ENCODE data around the gene RNF126. TPM values are rescaled to one million over a fixed set of nuclear protein-coding genes. Genes with fewer than 3 reads are reported as not detected.

Gene RNF126
- total RNA-seq, 4 donors from 2014 or later = 40.1 to 87.7 (median 47.7) TPM

DNA sequence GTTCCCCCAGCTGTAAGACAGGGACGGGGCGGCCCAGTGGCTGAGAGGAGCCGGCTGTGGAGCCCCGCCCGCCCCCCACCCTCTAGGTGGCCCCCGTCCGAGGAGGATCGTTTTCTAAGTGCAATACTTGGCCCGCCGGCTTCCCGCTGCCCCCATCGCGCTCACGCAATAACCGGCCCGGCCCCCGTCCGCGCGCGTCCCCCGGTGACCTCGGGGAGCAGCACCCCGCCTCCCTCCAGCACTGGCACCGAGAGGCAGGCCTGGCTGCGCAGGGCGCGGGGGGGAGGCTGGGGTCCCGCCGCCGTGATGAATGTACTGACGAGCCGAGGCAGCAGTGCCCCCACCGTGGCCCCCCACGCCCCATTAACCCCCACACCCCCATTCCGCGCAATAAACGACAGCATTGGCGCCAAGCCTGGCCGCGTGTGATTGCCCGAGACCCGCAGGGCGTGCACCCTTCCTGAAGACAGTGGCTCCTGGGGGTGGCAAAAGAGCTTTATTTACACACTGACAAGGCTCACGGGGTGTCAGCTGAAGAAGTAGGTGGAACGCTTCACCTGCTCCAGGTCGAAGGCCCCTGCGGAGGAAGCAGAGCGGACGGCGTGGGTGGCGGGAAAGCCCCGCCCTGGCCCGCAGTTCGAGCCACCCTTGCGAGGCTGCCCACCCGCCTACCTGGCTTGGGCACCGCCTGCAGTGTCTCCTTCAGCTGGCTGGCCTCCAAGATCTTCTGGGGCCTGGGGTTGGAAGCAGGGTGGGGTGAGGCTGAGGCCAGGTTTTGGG is 46.1 kb downstream of the RNF126 start:
- TF ChIP-seq, protein P1, sequence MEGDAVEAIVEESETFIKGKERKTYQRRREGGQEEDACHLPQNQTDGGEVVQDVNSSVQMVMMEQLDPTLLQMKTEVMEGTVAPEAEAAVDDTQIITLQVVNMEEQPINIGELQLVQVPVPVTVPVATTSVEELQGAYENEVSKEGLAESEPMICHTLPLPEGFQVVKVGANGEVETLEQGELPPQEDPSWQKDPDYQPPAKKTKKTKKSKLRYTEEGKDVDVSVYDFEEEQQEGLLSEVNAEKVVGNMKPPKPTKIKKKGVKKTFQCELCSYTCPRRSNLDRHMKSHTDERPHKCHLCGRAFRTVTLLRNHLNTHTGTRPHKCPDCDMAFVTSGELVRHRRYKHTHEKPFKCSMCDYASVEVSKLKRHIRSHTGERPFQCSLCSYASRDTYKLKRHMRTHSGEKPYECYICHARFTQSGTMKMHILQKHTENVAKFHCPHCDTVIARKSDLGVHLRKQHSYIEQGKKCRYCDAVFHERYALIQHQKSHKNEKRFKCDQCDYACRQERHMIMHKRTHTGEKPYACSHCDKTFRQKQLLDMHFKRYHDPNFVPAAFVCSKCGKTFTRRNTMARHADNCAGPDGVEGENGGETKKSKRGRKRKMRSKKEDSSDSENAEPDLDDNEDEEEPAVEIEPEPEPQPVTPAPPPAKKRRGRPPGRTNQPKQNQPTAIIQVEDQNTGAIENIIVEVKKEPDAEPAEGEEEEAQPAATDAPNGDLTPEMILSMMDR (IDR thresholded peaks at IDR 0.05) = no peak
- ATAC-seq (ENCODE audit: low FRiP score) (no peak), DNase-seq (ENCODE audit: low spot score) (no peak)

DNA sequence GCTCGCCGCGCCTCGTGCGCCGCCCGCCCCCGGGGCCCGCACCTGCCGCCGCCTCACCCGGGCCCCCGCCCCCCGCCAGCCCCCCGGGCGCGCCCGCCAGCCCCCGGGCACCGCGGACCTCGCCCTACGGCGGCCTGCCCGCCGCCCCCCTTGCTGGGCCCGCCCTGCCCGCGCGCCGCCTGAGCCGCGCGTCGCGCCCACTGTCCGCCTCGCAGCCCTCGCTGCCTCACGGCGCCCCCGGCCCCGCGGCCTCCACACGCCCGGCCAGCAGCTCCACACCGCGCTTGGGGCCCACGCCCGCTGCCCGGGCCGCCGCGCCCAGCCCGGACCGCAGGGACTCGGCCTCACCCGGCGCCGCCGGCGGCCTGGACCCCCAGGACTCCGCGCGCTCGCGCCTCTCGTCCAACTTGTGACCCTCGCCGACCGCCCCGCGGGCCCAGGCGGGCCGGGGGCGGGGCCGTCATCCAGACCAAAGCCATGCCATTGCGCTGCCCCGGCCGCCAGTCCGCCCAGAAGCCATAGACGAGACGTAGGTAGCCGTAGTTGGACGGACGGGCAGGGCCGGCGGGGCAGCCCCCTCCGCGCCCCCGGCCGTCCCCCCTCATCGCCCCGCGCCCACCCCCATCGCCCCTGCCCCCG is 46.8 kb downstream of the RNF126 start:
- no peak for DNase-seq (ENCODE audit: low spot score)
- no peak for ATAC-seq (ENCODE audit: low FRiP score)
- TF ChIP-seq, protein P1 (IDR thresholded peaks at IDR 0.05) = no peak

DNA sequence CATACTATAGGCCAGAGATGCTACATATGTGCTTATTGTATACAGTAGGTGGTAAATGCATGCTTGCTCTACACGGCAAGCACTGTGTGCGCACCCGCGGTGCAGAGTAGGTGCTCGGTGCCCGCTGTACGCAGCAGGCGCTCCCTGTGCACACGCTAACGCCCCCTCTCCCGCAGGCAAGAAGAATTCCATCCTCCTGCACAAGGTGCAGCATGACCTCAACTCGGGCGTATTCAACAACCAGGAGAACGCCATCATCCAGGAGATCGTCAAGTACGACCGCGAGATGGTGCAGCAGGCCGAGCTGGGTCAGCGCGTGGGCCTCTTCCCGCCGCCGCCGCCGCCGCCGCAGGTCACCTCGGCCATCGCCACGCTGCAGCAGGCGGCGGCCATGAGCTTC is 47.4 kb downstream of the RNF126 start:
- ATAC-seq (ENCODE audit: low FRiP score) = no peak
- no peak for DNase-seq (ENCODE audit: low spot score)
- TF ChIP-seq, protein P1 (IDR thresholded peaks at IDR 0.05) = no peak

DNA sequence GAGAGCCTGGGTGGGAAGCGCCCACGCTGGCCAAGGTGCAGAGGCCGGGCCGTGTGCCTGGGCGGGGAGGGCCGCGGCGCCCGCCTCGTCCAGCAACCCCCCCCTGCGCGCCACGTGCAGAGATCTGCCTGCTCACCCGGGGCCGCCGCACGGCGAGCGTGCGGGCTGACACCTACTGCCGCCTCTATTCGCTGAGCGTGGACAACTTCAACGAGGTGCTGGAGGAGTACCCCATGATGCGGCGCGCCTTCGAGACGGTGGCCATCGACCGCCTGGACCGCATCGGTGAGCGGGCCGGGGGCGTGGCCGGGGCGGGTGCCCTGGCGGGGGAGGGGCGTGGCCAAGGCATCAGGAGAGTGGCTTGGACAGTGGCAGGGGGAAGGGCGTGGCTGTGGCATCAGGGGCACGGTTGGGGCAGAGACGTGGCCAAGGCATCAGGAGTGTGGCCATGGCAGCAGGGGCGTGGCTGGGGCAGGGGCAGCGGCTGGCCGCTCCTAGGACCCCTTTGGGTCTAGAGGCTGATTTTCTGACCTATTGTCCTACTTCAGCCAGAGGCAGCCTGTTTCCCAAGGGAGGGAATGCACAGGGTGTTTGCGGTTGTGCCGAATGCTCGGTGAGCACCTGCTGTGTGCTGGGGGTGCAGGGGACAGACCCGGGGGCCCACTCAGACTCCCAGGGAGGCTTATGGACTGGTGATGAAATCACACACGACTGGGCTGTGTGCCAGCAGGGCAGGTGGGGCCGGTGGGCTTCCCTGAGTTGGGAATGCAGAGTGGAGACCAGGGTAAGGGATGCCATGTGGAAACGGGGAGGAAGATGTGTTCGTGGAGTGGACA is 49.1 kb downstream of the RNF126 start:
- ATAC-seq (ENCODE audit: low FRiP score) (no peak), DNase-seq (ENCODE audit: low spot score) (no peak)
- TF ChIP-seq, protein P1 (IDR thresholded peaks at IDR 0.05) = no peak

DNA sequence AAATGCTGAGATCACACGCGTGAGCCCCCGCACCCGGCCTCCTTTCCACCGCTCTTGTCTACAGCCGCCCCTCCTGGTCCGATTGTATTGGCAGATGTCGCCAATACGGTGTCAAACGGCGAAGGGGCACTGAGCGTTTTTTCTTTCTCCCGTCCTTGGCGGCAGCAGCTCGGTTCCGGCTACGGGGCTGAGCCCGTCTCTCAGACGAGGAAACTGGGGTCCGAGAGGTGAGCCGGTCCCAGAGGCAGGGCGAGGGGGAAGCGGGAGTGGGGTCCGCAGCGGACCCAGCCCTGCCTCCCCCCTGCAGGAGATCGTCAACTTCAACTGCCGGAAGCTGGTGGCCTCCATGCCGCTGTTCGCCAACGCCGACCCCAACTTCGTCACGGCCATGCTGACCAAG is 50.1 kb downstream of the RNF126 start:
- DNase-seq (ENCODE audit: low spot score) = no peak
- no peak for ATAC-seq (ENCODE audit: low FRiP score)
- TF ChIP-seq, protein P1 (IDR thresholded peaks at IDR 0.05) = no peak

DNA sequence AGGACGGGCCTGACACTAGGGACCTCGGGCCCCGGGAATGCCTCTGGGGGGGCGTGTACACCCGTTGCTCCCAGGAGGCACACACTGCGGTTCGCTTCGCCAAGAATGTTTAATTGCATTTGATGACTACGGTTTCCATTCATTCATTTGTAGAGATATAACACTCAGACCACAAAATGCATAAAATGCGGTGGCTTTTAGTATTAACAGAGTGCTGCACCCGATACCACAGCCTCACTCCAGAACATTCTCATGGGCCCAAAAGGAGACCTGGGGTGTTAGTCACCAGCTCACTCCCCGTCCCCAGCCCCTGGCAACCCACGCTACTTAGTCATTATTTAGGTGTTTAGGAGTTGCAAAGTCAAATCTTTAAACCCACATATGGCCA is 51.5 kb downstream of the RNF126 start:
- DNase-seq (ENCODE audit: low spot score) = no peak
- TF ChIP-seq, protein P1 (IDR thresholded peaks at IDR 0.05) = no peak
- no peak for ATAC-seq (ENCODE audit: low FRiP score)
